PFSK-1 (cell line): ENCODE results near the gene RDH14.

ENCODE experiments used
- FOXP2 ChIP-seq: optimal IDR thresholded peaks from 2 replicates; pipeline ENCODE3; 2011; ENCODE audit warnings: borderline replicate concordance, control low read depth, inconsistent platforms; ENCODE audit not compliant: insufficient read depth; ENCODE audit errors: extremely low read length, extremely low read depth
- POLR2AphosphoS5 ChIP-seq: IDR thresholded peaks from 2 replicates; pipeline ENCODE4 v1.6.1; 2012; ENCODE audit warnings: low read depth, mild to moderate bottlenecking, control low read depth, low read length, moderate library complexity
- SIN3A ChIP-seq: IDR thresholded peaks from 2 replicates; pipeline ENCODE4 v1.6.1; 2012; ENCODE audit warnings: mild to moderate bottlenecking, low read length, moderate library complexity, borderline replicate concordance; ENCODE audit not compliant: insufficient read depth
- TAF1 ChIP-seq: IDR thresholded peaks from 2 replicates; pipeline ENCODE4 v1.6.1; 2012; ENCODE audit warnings: low read length, control low read depth, borderline replicate concordance; ENCODE audit not compliant: insufficient read depth
- TF ChIP-seq, protein P1 (sequence below), 2 experiments: IDR thresholded peaks; 2 replicates each; pipeline versions ENCODE4 v1.6.1 to v1.8.0; 2011 to 2012; ENCODE audit warnings: low read depth in 2 of 2, low read length in 2 of 2, control low read depth in 1 of 2, inconsistent platforms in 1 of 2, mild to moderate bottlenecking in 1 of 2, moderate library complexity in 1 of 2; ENCODE audit not compliant: insufficient read depth in 1 of 2

DNA sequence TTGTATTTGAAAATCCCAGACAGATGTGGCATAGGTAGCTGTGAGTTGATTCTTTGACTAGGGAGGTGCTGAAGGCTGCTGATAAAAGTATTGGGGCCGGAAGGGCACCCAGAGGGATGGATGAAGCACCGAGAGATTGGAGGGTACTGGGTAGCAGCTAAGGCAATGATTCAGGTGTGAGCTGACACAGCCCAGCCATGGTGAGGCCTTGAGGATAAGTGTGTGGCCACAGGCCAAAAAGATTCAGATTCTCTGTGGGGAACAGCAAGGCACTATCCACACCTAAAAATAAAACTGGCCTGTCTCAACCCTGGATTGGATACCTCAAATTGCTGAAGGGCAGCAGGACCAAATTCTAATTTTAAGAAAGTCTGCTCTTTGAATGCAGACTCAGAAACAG, 35.2 kb downstream of the RDH14 start:
- TF ChIP-seq TAF1 (no peak), POLR2AphosphoS5 (no peak), SIN3A (no peak), FOXP2 (no peak)
- TF ChIP-seq, protein P1, sequence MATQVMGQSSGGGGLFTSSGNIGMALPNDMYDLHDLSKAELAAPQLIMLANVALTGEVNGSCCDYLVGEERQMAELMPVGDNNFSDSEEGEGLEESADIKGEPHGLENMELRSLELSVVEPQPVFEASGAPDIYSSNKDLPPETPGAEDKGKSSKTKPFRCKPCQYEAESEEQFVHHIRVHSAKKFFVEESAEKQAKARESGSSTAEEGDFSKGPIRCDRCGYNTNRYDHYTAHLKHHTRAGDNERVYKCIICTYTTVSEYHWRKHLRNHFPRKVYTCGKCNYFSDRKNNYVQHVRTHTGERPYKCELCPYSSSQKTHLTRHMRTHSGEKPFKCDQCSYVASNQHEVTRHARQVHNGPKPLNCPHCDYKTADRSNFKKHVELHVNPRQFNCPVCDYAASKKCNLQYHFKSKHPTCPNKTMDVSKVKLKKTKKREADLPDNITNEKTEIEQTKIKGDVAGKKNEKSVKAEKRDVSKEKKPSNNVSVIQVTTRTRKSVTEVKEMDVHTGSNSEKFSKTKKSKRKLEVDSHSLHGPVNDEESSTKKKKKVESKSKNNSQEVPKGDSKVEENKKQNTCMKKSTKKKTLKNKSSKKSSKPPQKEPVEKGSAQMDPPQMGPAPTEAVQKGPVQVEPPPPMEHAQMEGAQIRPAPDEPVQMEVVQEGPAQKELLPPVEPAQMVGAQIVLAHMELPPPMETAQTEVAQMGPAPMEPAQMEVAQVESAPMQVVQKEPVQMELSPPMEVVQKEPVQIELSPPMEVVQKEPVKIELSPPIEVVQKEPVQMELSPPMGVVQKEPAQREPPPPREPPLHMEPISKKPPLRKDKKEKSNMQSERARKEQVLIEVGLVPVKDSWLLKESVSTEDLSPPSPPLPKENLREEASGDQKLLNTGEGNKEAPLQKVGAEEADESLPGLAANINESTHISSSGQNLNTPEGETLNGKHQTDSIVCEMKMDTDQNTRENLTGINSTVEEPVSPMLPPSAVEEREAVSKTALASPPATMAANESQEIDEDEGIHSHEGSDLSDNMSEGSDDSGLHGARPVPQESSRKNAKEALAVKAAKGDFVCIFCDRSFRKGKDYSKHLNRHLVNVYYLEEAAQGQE (IDR thresholded peaks at IDR 0.05; ENCODE audit: insufficient read depth in 1 of 2, low read depth in 2 of 2, low read length in 2 of 2) = no peak
